Coronary artery (tissue), 2 donors: ENCODE data around the gene TNFRSF9.

Experiments used
- DNase-seq: peaks from one replicate; pipeline ENCODE4 v3.0.0-alpha.2; 2017; ENCODE audit warnings: low spot score
- H3K27ac ChIP-seq, 2 donors: fragments of 200-600 bp; sonication (generic); one replicate each; pipeline ENCODE4 v1.5.1; 2016 to 2019
- H3K4me3 ChIP-seq: fragments of 200-600 bp; sonication (generic); 2 replicates; pipeline ENCODE4 v1.5.1; 2016; ENCODE audit warnings: mild to moderate bottlenecking, moderate library complexity
- CTCF ChIP-seq: fragments of 200-600 bp; sonication (generic); IDR thresholded peaks from one replicate; pipeline ENCODE4 v1.5.1; 2019; ENCODE audit warnings: antibody characterized with exemption

Gene TNFRSF9

DNA sequence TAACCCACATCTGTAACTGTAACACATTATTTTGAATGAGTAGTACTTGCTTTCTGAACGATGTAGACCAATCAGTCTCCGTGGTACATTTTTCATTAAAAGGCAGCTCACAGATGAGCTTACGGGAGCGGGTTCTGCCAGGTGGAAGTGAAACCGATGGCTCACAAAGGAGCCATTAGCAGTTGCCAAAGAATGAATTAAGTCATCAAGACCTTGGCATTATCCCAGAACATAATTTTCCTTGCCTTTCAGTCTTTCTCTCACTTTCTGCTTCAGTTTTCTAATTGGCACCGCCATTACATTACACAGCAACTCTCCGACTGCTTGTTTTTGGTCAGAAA is 54.3 kb downstream of the TNFRSF9 start:
- TF ChIP-seq CTCF: no peak
- no peak overlapping the region for H3K4me3 ChIP-seq
- H3K27ac ChIP-seq: no peak overlapping the region
- no peak for DNase-seq

DNA sequence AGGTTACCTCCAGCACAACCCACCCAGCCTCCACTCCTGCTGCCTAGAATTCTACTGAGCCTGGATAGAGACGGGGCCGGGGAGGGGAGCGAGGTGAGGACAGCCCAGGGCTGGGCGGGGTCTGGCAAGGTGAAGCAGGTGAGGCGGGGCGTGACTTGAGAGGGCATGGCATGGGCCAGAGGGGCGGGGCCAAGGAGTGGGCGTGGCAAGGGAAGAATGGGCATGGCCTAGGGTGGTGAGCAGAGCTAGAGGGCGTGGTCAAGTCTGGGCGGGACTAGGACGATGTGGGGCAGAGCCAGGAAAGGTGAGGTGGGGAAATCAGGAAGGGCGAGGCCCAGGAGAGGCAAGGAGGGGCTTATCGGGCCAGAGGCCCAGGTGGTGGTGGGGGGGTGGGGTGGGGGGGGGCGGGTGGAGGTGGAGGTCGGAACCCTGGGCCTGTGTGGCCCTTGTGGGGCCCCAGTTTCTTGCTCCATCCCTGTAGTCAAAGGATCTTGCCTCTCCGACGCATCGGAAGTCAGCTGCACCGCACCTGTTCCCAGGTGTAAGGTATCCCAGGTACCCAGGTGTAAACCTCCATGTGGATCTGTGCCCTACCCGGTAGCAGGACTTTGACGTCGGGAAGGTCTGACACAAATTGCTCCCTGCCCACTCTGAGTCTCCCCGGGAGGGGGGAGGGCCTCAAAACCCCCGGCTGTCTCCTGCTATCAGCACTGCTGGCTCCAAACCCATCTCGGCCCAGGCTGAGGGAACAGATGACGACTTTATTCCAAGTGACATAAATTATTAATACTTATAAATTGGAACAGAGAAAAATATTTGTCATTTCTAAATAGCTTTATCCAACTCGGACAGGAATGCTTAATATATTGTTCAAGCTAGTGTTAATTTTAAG is 54.9 kb downstream of the TNFRSF9 start:
- TF ChIP-seq CTCF: no peak
- H3K4me3 ChIP-seq: no peak overlapping the region
- no peak overlapping the region for H3K27ac ChIP-seq
- no peak for DNase-seq

DNA sequence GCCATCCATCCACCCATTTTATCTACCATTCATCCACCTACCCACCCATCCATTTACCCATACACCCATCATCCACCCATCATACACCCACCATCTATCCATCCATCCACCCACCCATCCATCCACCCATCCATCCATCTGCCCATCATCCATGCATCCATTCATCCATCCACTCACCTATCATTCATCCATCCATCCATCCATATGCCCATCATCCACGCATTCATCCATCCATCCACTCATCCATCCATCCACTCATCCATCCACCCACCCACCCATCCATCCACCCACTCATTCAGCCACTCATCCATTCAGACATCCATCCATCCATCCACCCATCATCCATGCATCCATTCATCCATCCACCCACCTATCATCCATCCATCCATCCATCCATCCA is 55.9 kb downstream of the TNFRSF9 start:
- TF ChIP-seq CTCF: no peak
- H3K4me3 ChIP-seq: no peak overlapping the region
- no peak for DNase-seq
- no peak overlapping the region for H3K27ac ChIP-seq

DNA sequence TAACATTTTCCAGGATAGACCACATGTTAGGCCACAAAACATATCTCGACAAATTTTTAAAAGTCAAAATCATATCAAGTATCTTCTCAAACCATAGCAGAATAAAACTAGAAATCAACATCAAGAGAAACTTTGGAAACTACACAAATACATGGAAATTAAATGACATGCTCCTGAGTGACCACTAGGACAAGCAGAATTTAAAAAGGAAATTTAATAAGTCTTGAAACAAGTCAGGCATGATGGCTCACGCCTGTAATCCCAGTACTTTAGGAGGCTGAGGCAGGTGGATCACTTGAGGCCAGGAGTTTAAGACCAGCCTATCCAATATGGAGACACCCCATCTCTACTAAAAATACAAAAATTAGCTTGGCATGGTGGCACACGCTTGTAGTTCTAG is 61.4 kb downstream of the TNFRSF9 start:
- no peak for TF ChIP-seq CTCF
- Histone ChIP-seq H3K4me3 (no peak overlapping the region), H3K27ac (no peak overlapping the region)
- no peak for DNase-seq

DNA sequence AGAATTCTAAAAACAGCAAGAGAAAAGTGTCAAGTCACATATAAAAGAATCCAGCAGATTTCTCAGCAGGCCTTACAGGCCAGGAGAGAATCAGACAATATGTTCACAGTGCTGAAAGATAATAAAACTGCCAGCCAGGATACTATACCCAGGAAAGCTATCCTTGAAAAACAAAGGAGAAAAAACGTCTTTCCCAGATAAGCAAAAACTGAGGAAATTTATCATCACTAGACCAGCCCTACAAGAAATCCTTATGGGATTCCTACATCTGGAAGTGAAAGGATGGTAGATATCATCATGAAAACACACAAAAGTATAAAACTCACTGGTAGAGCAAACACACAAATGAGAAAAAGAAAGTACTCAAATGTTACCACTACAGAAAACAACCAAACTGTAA is 62.6 kb downstream of the TNFRSF9 start:
- no peak overlapping the region for H3K27ac ChIP-seq
- no peak for TF ChIP-seq CTCF
- H3K4me3 ChIP-seq: no peak overlapping the region
- no peak for DNase-seq

- Histone ChIP-seq H3K4me3 (no peak overlapping the region), H3K27ac (no peak overlapping the region)
- DNase-seq: no peak
- TF ChIP-seq CTCF: no peak
Measured at GRCh38 chr1:7873801-7874795, 66.5 kb downstream of the TNFRSF9 start.
